GM23248 (cell line): ENCODE measurements around the gene SMARCD2. TPM values are rescaled to one million over a fixed set of nuclear protein-coding genes. Genes with fewer than 3 reads are reported as not detected.

Experiments
- DNase-seq: peaks from one replicate; pipeline ENCODE4 v3.0.0-alpha.2; 2015
- H2AFZ ChIP-seq: fragments of 200-600 bp; sonication (generic); 2 replicates; pipeline ENCODE4 v1.6.1; 2016; ENCODE audit warnings: antibody characterized with exemption
- H3F3A ChIP-seq: fragments of 200-600 bp; sonication (generic); 2 replicates; pipeline ENCODE4 v1.6.1; 2016; ENCODE audit warnings: mild to moderate bottlenecking, antibody characterized with exemption, mixed run types; ENCODE audit not compliant: insufficient read depth
- H3K27ac ChIP-seq: fragments of 200-600 bp; sonication (generic); 2 replicates; pipeline ENCODE4 v1.5.1; 2016; ENCODE audit warnings: mild to moderate bottlenecking
- H3K27me3 ChIP-seq: fragments of 200-600 bp; sonication (generic); replicated peaks from 2 replicates; pipeline ENCODE4 v1.6.1; 2016; ENCODE audit warnings: mild to moderate bottlenecking; ENCODE audit not compliant: insufficient read depth
- H3K36me3 ChIP-seq: fragments of 200-600 bp; sonication (generic); 2 replicates; pipeline ENCODE4 v1.6.1; 2016; ENCODE audit warnings: low read depth, mild to moderate bottlenecking
- H3K4me1 ChIP-seq: fragments of 200-600 bp; sonication (generic); 2 replicates; pipeline ENCODE4 v1.6.1; 2016; ENCODE audit warnings: mild to moderate bottlenecking; ENCODE audit not compliant: insufficient read depth
- H3K4me2 ChIP-seq: fragments of 200-600 bp; sonication (generic); one replicate; pipeline ENCODE4 v1.6.1; 2016; ENCODE audit warnings: mild to moderate bottlenecking; ENCODE audit not compliant: unreplicated experiment
- H3K4me3 ChIP-seq: fragments of 200-600 bp; sonication (generic); 2 replicates; pipeline ENCODE4 v1.5.1; 2016; ENCODE audit warnings: mild to moderate bottlenecking
- H3K79me2 ChIP-seq: fragments of 200-600 bp; sonication (generic); 2 replicates; pipeline ENCODE4 v1.6.1; 2016; ENCODE audit warnings: mild to moderate bottlenecking; ENCODE audit not compliant: insufficient read depth
- H3K9ac ChIP-seq: fragments of 200-600 bp; sonication (generic); 2 replicates; pipeline ENCODE4 v1.6.1; 2016; ENCODE audit warnings: mild to moderate bottlenecking
- H3K9me2 ChIP-seq: fragments of 200-600 bp; sonication (generic); 2 replicates; pipeline ENCODE4 v1.6.1; 2016; ENCODE audit warnings: mixed run types, mild to moderate bottlenecking, moderate library complexity; ENCODE audit not compliant: insufficient read depth
- H3K9me3 ChIP-seq: fragments of 200-600 bp; sonication (generic); one replicate; pipeline ENCODE4 v1.6.1; 2017; ENCODE audit warnings: low read depth
- H4K20me1 ChIP-seq: fragments of 200-600 bp; sonication (generic); 2 replicates; pipeline ENCODE4 v1.6.0; 2016; ENCODE audit not compliant: insufficient read depth
- EZH2 ChIP-seq: fragments of 200-600 bp; sonication (generic); IDR thresholded peaks from 2 replicates; pipeline ENCODE4 v1.6.1; 2018; ENCODE audit warnings: antibody characterized with exemption, mild to moderate bottlenecking; ENCODE audit not compliant: insufficient read depth, poor library complexity, severe bottlenecking
- EZH2phosphoT487 ChIP-seq: fragments of 200-600 bp; sonication (generic); IDR thresholded peaks from 2 replicates; pipeline ENCODE4 v1.6.1; 2018; ENCODE audit warnings: antibody characterized with exemption, moderate library complexity, mild to moderate bottlenecking, low read depth; ENCODE audit not compliant: insufficient read depth
- WGBS, 2 experiments: methylation state at CpG; one replicate each; pipeline ENCODE4 v1.1.6; 2015 to 2017; ENCODE audit warnings: low lambda C conversion rate in 2 of 2, low coverage in 1 of 2; ENCODE audit errors: missing lambda C conversion rate in 2 of 2; 5-methylcytosine and 5-hydroxymethylcytosine counted together
- in situ Hi-C: fragments of 300-500 bp; cut with MboI; formaldehyde crosslinking; loops from 2 replicates; pipeline ENCODE4 v1.15.0; 2020
- polyA plus RNA-seq: library from polyadenylated mRNA; unstranded; fragments of >200 nt; fragmentation: Nextera tagmentation; extraction: Ambion mirVana; gene quantifications from 2 replicates; pipeline ENCODE4 v1.2.1, GENCODE V29; 2016
- total RNA-seq: library from RNA; depleted of rRNA; stranded (reverse); fragments of >200 nt; shearing (Covaris generic); gene quantifications from 2 replicates; pipeline ENCODE4 v1.2.3, GENCODE V29; 2014

SMARCD2 gene
- total and polyA plus RNA-seq, 2 experiments from 2014 or later: 29.3 to 88.5 TPM

GRCh38 chr17:63842173-63842539, 329 bp downstream of the SMARCD2 start:
- H3K27ac ChIP-seq: peak overlapping the region; percentile 69
- in situ Hi-C loops: no loop called here
- H3K9me2 ChIP-seq: no peaks in the 10 kb centered on the region
- no peaks in the 10 kb centered on the region for H4K20me1 ChIP-seq
- H3K9ac ChIP-seq: peak overlapping the region; percentile 89
- H3F3A ChIP-seq: peaks cover 30% of the 10 kb centered on the region
- H2AFZ ChIP-seq: peak overlapping the region; percentile 73
- H3K36me3 ChIP-seq: no peaks in the 10 kb centered on the region
- H3K9me3 ChIP-seq: no peaks in the 10 kb centered on the region
- no peak for DNase-seq
- 0 to 1% methylated on average over 17 to 36 of the region's 36 CpGs for WGBS, 2 experiments
- H3K4me1 ChIP-seq: peaks cover 38% of the 10 kb centered on the region
- peak overlapping the region; percentile 80 for H3K4me3 ChIP-seq
- no peaks in the 10 kb centered on the region for H3K27me3 ChIP-seq
- peaks cover 51% of the 10 kb centered on the region for H3K79me2 ChIP-seq
- peak overlapping the region; percentile 79 for H3K4me2 ChIP-seq
- TF ChIP-seq EZH2phosphoT487 (no peak), EZH2 (no peak)

GRCh38 chr17:63841350-63842172, 924 bp downstream of the SMARCD2 start:
- in situ Hi-C loops: no loop called here
- Histone ChIP-seq H2AFZ (peak overlapping the region; percentile 73), H3K4me2 (peak overlapping the region; percentile 79), H3K9me2 (no peaks in the 10 kb centered on the region), H3K4me1 (peaks cover 38% of the 10 kb centered on the region), H3K9me3 (no peaks in the 10 kb centered on the region), H3K27ac (peak overlapping the region; percentile 69), H3K9ac (peak overlapping the region; percentile 89), H3K79me2 (peaks cover 57% of the 10 kb centered on the region), H3K4me3 (peak overlapping the region; percentile 80), H3F3A (peaks cover 30% of the 10 kb centered on the region), H3K27me3 (no peaks in the 10 kb centered on the region), H3K36me3 (no peaks in the 10 kb centered on the region), H4K20me1 (no peaks in the 10 kb centered on the region)
- TF ChIP-seq EZH2phosphoT487 (no peak), EZH2 (no peak)
- DNase-seq: peak; percentile 72
- WGBS, 2 experiments: 2% methylated on average over 25 of the region's 26 CpGs

GRCh38 chr17:63840591-63841349, 1.7 kb downstream of the SMARCD2 start:
- peak; percentile 34 for DNase-seq
- TF ChIP-seq EZH2 (no peak), EZH2phosphoT487 (no peak)
- Histone ChIP-seq H3K9ac (peak overlapping the region; percentile 89), H3K36me3 (no peaks in the 10 kb centered on the region), H3K9me2 (no peaks in the 10 kb centered on the region), H4K20me1 (no peaks in the 10 kb centered on the region), H3K9me3 (no peaks in the 10 kb centered on the region), H3F3A (peaks cover 32% of the 10 kb centered on the region), H3K4me3 (peak overlapping the region; percentile 80), H2AFZ (peak overlapping the region; percentile 73; the same call in 1 of the 2 replicates), H3K27me3 (no peaks in the 10 kb centered on the region), H3K4me1 (peaks cover 38% of the 10 kb centered on the region), H3K4me2 (peak overlapping the region; percentile 79), H3K79me2 (peaks cover 65% of the 10 kb centered on the region), H3K27ac (peak overlapping the region; percentile 69)
- in situ Hi-C loops: no loop called here
- WGBS, 2 experiments: 9 to 13% methylated on average over 4 of the region's 4 CpGs

GRCh38 chr17:63838631-63839171, 3.8 kb downstream of the SMARCD2 start:
- no peak overlapping the region for H2AFZ ChIP-seq
- H3F3A ChIP-seq: peaks cover 44% of the 10 kb centered on the region
- H3K4me2 ChIP-seq: peak overlapping the region; percentile 51
- DNase-seq: peak; percentile 87
- H3K27me3 ChIP-seq: no peaks in the 10 kb centered on the region
- 12 to 30% methylated on average over 7 of the region's 7 CpGs for WGBS, 2 experiments
- H3K4me1 ChIP-seq: peaks cover 33% of the 10 kb centered on the region
- H3K9me3 ChIP-seq: no peaks in the 10 kb centered on the region
- H3K27ac ChIP-seq: peak overlapping the region; percentile 69
- no peak for TF ChIP-seq EZH2phosphoT487
- TF ChIP-seq EZH2: no peak
- peak overlapping the region; percentile 13; the same call in 1 of the 2 replicates for H3K4me3 ChIP-seq
- H3K9ac ChIP-seq: peak overlapping the region; percentile 89
- peaks cover 5% of the 10 kb centered on the region; the same call in 1 of the 2 replicates for H3K36me3 ChIP-seq
- in situ Hi-C loops: no loop called here
- H3K79me2 ChIP-seq: peaks cover 71% of the 10 kb centered on the region
- H4K20me1 ChIP-seq: no peaks in the 10 kb centered on the region
- no peaks in the 10 kb centered on the region for H3K9me2 ChIP-seq
